Measurements from ENCODE around the gene SPRR2A.

DNA sequence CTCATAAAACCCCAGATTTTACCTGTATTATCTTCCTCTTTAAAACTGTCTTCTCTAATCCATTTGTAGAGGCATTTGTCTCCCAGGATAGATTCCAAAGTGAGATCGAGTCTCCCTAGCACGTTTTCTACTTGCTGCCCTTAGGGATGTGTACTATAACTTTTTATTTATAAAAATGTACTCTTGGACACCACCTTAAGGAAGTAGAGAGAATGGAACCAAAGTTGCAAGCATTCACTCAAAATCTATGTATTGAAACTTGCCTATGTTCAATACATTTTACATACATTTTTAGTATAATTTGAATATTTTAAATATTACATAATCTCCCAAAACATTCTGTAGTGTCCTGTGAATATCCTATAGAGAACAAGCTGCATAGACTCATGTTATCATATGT is 842 bp upstream of the SPRR2A start:
- TF ChIP-seq, protein P1, sequence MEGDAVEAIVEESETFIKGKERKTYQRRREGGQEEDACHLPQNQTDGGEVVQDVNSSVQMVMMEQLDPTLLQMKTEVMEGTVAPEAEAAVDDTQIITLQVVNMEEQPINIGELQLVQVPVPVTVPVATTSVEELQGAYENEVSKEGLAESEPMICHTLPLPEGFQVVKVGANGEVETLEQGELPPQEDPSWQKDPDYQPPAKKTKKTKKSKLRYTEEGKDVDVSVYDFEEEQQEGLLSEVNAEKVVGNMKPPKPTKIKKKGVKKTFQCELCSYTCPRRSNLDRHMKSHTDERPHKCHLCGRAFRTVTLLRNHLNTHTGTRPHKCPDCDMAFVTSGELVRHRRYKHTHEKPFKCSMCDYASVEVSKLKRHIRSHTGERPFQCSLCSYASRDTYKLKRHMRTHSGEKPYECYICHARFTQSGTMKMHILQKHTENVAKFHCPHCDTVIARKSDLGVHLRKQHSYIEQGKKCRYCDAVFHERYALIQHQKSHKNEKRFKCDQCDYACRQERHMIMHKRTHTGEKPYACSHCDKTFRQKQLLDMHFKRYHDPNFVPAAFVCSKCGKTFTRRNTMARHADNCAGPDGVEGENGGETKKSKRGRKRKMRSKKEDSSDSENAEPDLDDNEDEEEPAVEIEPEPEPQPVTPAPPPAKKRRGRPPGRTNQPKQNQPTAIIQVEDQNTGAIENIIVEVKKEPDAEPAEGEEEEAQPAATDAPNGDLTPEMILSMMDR (IDR thresholded peaks at IDR 0.05) = no peak
- TF ChIP-seq POLR2A (IDR thresholded peaks at IDR 0.05) = no peak

Data from testis (tissue), 2 donors.